Astrocyte (in vitro differentiated cells and primary cell): ENCODE data around the gene EEF1AKMT1. TPM values are rescaled to one million over a fixed set of nuclear protein-coding genes. Genes with fewer than 3 reads are reported as not detected.
A peak's percentile ranks its signal among the peaks of the same experiment; 100 is the strongest.

ENCODE experiments used
- DNase-seq: peaks from one replicate; pipeline ENCODE4 v3.0.0-alpha.2; 2010; ENCODE audit warnings: low read depth
- FAIRE-seq: peaks from 2 replicates; lab custom pipeline; 2011; peaks lifted over from hg19 to GRCh38; lab: Jason Lieb, UNC
- H2AFZ ChIP-seq: 2 replicates; pipeline ENCODE4 v1.6.0; 2012; ENCODE audit warnings: low read depth, low read length, inconsistent platforms
- H3K27ac ChIP-seq: 2 replicates; pipeline ENCODE4 v1.5.1; 2011; ENCODE audit warnings: low read depth, low read length, inconsistent platforms
- H3K27me3 ChIP-seq: 2 replicates; pipeline ENCODE4 v1.6.0; 2011; ENCODE audit warnings: low read length, inconsistent platforms; ENCODE audit not compliant: insufficient read depth
- H3K36me3 ChIP-seq: 2 replicates; pipeline ENCODE4 v1.5.1; 2011; ENCODE audit warnings: low read length, inconsistent platforms; ENCODE audit not compliant: insufficient read depth
- H3K4me1 ChIP-seq: 2 replicates; pipeline ENCODE4 v1.5.1; 2011; ENCODE audit warnings: low read length, inconsistent platforms; ENCODE audit not compliant: insufficient read depth
- H3K4me2 ChIP-seq: 2 replicates; pipeline ENCODE4 v1.6.0; 2012; ENCODE audit warnings: low read length, inconsistent platforms
- H3K4me3 ChIP-seq: 2 replicates; pipeline ENCODE4 v1.5.1; 2011; ENCODE audit warnings: low read depth, mild to moderate bottlenecking, low read length, inconsistent platforms; ENCODE audit not compliant: insufficient read depth
- H3K79me2 ChIP-seq: 2 replicates; pipeline ENCODE4 v1.6.0; 2012; ENCODE audit warnings: mild to moderate bottlenecking, low read length, inconsistent platforms; ENCODE audit not compliant: insufficient read depth
- H3K9ac ChIP-seq: 2 replicates; pipeline ENCODE4 v1.6.0; 2012; ENCODE audit warnings: mild to moderate bottlenecking, low read length, inconsistent platforms
- H3K9me3 ChIP-seq: 2 replicates; pipeline ENCODE4 v1.5.1; 2012; ENCODE audit warnings: low read depth, mild to moderate bottlenecking, low read length, inconsistent platforms; ENCODE audit not compliant: insufficient read depth
- H4K20me1 ChIP-seq: 2 replicates; pipeline ENCODE4 v1.6.0; 2012; ENCODE audit warnings: low read length, inconsistent platforms; ENCODE audit not compliant: insufficient read depth
- H3K27ac Mint-ChIP-seq: one replicate; pipeline ENCODE4 v1.8.0; 2021; ENCODE audit warnings: mild to moderate bottlenecking, mixed read lengths; ENCODE audit not compliant: unreplicated experiment
- H3K27me3 Mint-ChIP-seq: one replicate; pipeline ENCODE4 v1.8.0; 2021; ENCODE audit warnings: low read depth, mixed read lengths; ENCODE audit not compliant: unreplicated experiment
- H3K36me3 Mint-ChIP-seq: one replicate; pipeline ENCODE4 v1.8.0; 2021; ENCODE audit warnings: low read depth, mixed read lengths; ENCODE audit not compliant: unreplicated experiment
- H3K4me1 Mint-ChIP-seq: one replicate; pipeline ENCODE4 v1.8.0; 2021; ENCODE audit warnings: low read depth, mixed read lengths; ENCODE audit not compliant: unreplicated experiment
- H3K4me3 Mint-ChIP-seq: one replicate; pipeline ENCODE4 v1.8.0; 2021; ENCODE audit warnings: mild to moderate bottlenecking, moderate library complexity, mixed read lengths; ENCODE audit not compliant: unreplicated experiment
- H3K9me3 Mint-ChIP-seq: one replicate; pipeline ENCODE4 v1.8.0; 2021; ENCODE audit warnings: mild to moderate bottlenecking, mixed read lengths; ENCODE audit not compliant: unreplicated experiment
- EZH2 ChIP-seq: IDR thresholded peaks from 2 replicates; pipeline ENCODE4 v1.6.1; 2012; ENCODE audit warnings: mild to moderate bottlenecking, low read length, inconsistent platforms; ENCODE audit not compliant: insufficient read depth
- total RNA-seq: library from RNA; stranded (reverse); gene quantifications from 2 replicates; pipeline ENCODE4 v1.2.1, GENCODE V29; 2021
- TF ChIP-seq, protein P1 (sequence below): IDR thresholded peaks from 2 replicates; pipeline ENCODE4 v1.5.1; 2011; ENCODE audit warnings: low read depth, mild to moderate bottlenecking, inconsistent platforms, low read length, moderate library complexity; ENCODE audit not compliant: insufficient read depth

The EEF1AKMT1 gene
- total RNA-seq, 1 donor from 2014 or later = 6.7 TPM

DNA sequence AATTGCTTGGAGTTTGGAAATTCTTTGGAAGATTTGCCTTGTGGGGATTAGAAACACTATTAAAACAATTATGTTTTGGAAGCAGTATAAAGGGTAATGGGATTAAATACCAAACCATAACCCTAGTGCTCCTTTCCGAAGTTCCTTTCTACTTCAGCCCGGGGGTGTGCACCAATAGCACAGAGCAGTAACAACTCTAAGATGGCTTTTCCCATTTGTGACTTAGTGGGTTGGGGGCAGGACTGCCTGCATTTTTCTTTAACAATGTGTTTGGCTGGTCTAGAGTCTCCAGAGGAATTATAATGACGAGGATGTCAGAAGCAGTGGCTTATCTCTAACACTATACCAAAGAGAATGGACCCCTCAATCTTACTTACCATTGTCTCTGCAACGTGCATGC is 82.1 kb downstream of the EEF1AKMT1 start:
- DNase-seq = no peak
- Histone ChIP-seq H3K4me1 (no peaks in the 10 kb centered on the region), H3K9ac (no peak overlapping the region), H3K79me2 (no peaks in the 10 kb centered on the region), H3K4me3 (no peak overlapping the region), H3K36me3 (no peaks in the 10 kb centered on the region), H3K27ac (no peak overlapping the region), H3K27me3 (no peaks in the 10 kb centered on the region), H4K20me1 (no peaks in the 10 kb centered on the region), H2AFZ (no peak overlapping the region), H3K9me3 (no peaks in the 10 kb centered on the region), H3K4me2 (no peak overlapping the region)
- H3K9me3 Mint-ChIP-seq = no peaks in the 10 kb centered on the region
- no peak for FAIRE-seq
- no peaks in the 10 kb centered on the region for H3K4me1 Mint-ChIP-seq
- TF ChIP-seq, protein P1, sequence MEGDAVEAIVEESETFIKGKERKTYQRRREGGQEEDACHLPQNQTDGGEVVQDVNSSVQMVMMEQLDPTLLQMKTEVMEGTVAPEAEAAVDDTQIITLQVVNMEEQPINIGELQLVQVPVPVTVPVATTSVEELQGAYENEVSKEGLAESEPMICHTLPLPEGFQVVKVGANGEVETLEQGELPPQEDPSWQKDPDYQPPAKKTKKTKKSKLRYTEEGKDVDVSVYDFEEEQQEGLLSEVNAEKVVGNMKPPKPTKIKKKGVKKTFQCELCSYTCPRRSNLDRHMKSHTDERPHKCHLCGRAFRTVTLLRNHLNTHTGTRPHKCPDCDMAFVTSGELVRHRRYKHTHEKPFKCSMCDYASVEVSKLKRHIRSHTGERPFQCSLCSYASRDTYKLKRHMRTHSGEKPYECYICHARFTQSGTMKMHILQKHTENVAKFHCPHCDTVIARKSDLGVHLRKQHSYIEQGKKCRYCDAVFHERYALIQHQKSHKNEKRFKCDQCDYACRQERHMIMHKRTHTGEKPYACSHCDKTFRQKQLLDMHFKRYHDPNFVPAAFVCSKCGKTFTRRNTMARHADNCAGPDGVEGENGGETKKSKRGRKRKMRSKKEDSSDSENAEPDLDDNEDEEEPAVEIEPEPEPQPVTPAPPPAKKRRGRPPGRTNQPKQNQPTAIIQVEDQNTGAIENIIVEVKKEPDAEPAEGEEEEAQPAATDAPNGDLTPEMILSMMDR = no peak
- TF ChIP-seq EZH2 = no peak
- H3K4me3 Mint-ChIP-seq = no peak overlapping the region
- no peak overlapping the region for H3K27ac Mint-ChIP-seq
- H3K36me3 Mint-ChIP-seq = no peaks in the 10 kb centered on the region
- no peaks in the 10 kb centered on the region for H3K27me3 Mint-ChIP-seq

DNA sequence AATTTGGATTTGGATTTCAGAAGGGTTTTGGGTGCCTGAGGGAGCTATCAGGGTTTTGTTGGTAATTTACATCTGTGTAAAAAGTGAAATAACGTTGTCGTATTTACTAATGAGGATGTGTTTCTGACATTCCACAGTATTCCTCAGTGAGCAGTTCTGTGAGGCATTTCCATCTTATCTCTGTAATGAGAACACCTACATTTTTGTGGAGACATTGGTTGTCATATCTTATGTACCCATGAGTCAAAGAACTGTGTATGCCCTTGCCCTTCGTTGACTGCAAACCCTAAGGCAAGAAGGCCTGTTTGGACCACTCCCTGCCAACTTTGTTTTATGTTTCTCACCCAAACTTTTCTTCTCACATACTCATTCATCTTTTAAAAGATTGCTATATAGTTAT is 84.5 kb downstream of the EEF1AKMT1 start:
- Histone ChIP-seq H3K9ac (no peak overlapping the region), H3K27me3 (no peaks in the 10 kb centered on the region), H2AFZ (no peak overlapping the region), H3K4me1 (no peaks in the 10 kb centered on the region), H3K27ac (no peak overlapping the region), H3K79me2 (no peaks in the 10 kb centered on the region), H4K20me1 (no peaks in the 10 kb centered on the region), H3K9me3 (no peaks in the 10 kb centered on the region), H3K4me2 (no peak overlapping the region), H3K4me3 (no peak overlapping the region), H3K36me3 (no peaks in the 10 kb centered on the region)
- Mint-ChIP-seq H3K9me3 (no peaks in the 10 kb centered on the region), H3K4me3 (no peak overlapping the region), H3K27me3 (no peaks in the 10 kb centered on the region), H3K4me1 (no peaks in the 10 kb centered on the region), H3K27ac (no peak overlapping the region), H3K36me3 (no peaks in the 10 kb centered on the region)
- DNase-seq (no peak), FAIRE-seq (no peak)
- TF ChIP-seq, protein P1 = no peak
- TF ChIP-seq EZH2 = no peak

DNA sequence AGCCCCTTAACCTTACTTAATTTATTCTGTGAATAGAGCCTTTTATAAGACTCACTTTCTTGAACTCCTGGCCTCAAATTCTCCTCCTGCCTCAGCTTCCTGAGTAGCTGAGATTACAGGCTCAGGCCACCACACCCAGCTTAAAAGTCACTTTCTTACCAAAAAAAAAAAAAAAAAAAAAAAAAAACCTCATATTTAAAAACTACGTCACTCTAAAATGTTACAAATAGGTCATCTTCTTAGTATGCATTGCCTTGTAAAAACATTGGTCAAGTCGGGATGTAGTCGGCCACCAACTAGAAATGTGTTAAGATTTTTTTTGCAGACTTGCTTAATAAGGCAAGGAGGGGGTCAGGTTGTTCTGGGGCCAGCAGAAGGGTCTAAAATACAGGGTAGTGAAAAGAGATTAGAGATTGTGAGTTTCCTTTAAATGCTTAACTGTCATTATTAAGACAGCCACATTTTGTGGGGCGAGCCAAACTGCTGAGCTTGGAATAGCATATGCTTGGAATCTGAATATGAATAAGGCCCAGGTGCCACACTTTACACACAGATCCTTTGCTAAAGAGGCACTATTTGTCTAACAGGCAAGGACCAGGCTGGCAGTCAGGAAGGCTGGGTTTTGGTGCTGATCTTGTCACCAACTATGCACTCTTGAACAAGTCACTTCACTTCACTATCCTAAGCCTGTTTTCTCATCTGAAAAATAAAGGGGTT is 86.7 kb downstream of the EEF1AKMT1 start:
- no peak overlapping the region for H3K4me3 ChIP-seq
- H3K9me3 ChIP-seq = no peaks in the 10 kb centered on the region
- no peaks in the 10 kb centered on the region for H3K36me3 ChIP-seq
- no peak overlapping the region for H2AFZ ChIP-seq
- FAIRE-seq (no peak), DNase-seq (peak; percentile 16)
- no peak overlapping the region for H3K27ac Mint-ChIP-seq
- H3K27ac ChIP-seq = no peak overlapping the region
- no peak overlapping the region for H3K4me2 ChIP-seq
- no peaks in the 10 kb centered on the region for H3K79me2 ChIP-seq
- no peak overlapping the region for H3K9ac ChIP-seq
- no peaks in the 10 kb centered on the region for H4K20me1 ChIP-seq
- H3K4me1 ChIP-seq = peaks cover under 1% of the 10 kb centered on the region
- H3K4me3 Mint-ChIP-seq = no peak overlapping the region
- H3K4me1 Mint-ChIP-seq = no peaks in the 10 kb centered on the region
- H3K27me3 Mint-ChIP-seq = no peaks in the 10 kb centered on the region
- TF ChIP-seq EZH2 = no peak
- TF ChIP-seq, protein P1 = no peak
- no peaks in the 10 kb centered on the region for H3K9me3 Mint-ChIP-seq
- H3K27me3 ChIP-seq = no peaks in the 10 kb centered on the region
- peaks cover 1% of the 10 kb centered on the region for H3K36me3 Mint-ChIP-seq
